Choroid plexus epithelial cell (primary cell): ENCODE measurements around the gene SESTD1.
"Not testable (repeated sequence)": the region's sequence is repeated elsewhere in the genome, so short reads cannot be mapped to it uniquely, and the experiment has no call there.

Source experiments
- DNase-seq: peaks from one replicate; pipeline ENCODE4 v3.0.0-alpha.2; 2010; ENCODE audit warnings: low read depth
- H3K4me3 ChIP-seq: 2 replicates; pipeline ENCODE4 v1.5.1; 2011; ENCODE audit warnings: low read depth, mild to moderate bottlenecking, control low read depth, low read length, moderate library complexity
- TF ChIP-seq, protein P1 (sequence below): conservative IDR thresholded peaks from 2 replicates; pipeline ENCODE4 v1.5.1; 2011; ENCODE audit warnings: low read depth, mild to moderate bottlenecking, control low read depth, inconsistent platforms, low read length, moderate library complexity

The SESTD1 gene

DNA sequence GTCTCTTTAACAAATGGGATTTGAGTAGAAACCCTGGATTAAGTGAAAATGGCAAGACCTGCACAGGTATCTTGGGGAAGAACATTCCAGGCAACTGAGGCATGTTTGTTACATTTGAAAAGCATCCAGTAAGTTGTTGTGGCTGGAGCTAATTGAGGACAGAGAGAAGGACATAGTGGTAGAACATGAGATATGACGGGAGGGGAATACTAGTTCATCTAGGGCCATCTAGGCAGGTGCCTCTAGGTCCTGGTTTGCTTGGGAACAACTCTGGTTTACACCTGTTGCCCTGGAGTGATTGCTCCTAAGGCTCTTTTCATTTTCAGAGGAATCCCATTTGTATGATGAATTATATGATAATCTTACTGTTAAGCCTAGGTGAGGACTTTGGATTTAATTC lies 194.9 kb downstream of the SESTD1 start:
- H3K4me3 ChIP-seq: no peak overlapping the region
- TF ChIP-seq, protein P1, sequence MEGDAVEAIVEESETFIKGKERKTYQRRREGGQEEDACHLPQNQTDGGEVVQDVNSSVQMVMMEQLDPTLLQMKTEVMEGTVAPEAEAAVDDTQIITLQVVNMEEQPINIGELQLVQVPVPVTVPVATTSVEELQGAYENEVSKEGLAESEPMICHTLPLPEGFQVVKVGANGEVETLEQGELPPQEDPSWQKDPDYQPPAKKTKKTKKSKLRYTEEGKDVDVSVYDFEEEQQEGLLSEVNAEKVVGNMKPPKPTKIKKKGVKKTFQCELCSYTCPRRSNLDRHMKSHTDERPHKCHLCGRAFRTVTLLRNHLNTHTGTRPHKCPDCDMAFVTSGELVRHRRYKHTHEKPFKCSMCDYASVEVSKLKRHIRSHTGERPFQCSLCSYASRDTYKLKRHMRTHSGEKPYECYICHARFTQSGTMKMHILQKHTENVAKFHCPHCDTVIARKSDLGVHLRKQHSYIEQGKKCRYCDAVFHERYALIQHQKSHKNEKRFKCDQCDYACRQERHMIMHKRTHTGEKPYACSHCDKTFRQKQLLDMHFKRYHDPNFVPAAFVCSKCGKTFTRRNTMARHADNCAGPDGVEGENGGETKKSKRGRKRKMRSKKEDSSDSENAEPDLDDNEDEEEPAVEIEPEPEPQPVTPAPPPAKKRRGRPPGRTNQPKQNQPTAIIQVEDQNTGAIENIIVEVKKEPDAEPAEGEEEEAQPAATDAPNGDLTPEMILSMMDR: no peak
- DNase-seq: no peak

DNA sequence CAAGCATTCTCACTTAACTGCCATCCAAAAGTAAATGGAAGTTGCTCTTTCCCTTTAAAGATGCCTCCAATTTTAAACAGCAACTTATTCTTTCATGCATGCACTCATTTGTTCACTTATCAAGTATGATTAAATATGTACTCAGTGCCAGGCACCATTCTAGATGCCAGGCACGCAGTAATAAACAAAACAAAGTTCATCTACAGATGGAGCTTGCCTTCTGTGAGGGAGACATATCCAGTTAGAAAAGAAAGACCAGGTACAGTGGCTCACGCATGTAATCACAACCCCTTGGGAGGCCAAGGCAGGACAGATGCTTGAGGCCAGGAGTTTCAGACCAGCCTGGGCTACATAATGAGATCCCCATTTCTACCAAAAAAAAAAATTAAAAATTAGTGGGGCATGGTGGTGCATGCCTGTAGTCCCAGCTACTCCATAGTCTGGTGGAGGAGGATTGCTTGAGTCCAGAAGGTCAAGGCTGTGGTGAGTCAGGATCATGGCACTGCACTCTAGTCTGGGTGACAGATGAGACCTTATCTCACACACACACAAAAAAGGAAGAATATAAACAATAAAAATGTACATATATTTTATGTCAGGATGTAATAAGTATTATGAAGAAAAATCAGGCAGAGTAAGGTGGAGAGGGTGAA lies 195.5 kb downstream of the SESTD1 start:
- TF ChIP-seq, protein P1: no peak
- no peak for DNase-seq

DNA sequence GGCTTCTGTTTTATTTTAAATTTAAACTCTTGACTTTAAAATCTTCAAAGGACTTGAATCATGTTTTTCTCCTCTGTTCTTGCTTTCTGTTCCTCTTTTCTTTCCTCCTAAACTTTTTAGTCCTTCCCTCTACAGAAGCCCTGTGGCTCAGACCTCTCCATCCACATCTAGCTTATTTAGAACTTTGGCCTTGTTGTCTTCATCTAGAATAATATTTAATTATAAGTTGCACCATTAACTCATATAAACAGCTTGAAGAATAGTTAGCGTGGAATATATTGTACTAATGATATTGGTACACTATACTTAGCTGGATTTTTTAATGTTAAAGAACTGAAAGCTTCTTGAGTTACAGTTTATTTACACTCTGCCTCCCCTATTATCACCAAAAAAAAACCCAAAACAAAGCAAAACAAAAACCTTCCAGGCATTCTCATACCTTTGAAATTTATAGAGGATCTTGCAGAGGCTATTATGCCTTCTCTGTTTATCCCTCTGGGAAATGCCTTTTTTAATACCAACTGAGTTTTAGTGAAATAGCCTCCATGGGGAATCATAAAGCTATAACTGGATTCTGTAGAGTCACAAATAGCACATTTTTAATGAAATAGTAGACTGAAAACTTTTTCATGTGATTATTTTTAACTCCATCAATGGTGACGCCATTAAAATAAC lies 205.5 kb downstream of the SESTD1 start:
- TF ChIP-seq, protein P1: no peak
- no peak overlapping the region for H3K4me3 ChIP-seq
- DNase-seq: no peak

More for the DNA sequence above, 195.5 kb downstream of the SESTD1 start:
- H3K4me3 ChIP-seq: no peak overlapping the region

DNA sequence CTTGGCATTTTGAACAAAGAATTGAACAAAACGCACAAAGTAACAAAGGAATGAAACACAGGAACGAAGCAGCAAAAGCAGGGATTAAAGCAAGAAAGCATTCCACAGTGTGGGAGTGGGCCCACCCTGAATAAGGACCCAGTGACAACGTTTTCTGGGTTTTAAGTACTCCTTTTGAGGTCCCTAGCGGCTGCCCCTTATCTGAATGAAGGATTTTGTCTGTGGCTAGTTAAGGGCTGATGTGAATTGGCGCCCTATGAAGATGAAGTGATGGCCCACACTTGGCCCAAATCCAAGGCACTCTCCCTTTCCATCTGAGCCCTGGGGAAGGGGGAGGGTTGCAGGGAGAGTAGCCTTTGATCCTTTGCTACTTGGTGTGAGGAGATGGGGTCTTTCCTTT lies 206.9 kb downstream of the SESTD1 start:
- no peak for DNase-seq
- no peak overlapping the region for H3K4me3 ChIP-seq
- TF ChIP-seq, protein P1: no peak

DNA sequence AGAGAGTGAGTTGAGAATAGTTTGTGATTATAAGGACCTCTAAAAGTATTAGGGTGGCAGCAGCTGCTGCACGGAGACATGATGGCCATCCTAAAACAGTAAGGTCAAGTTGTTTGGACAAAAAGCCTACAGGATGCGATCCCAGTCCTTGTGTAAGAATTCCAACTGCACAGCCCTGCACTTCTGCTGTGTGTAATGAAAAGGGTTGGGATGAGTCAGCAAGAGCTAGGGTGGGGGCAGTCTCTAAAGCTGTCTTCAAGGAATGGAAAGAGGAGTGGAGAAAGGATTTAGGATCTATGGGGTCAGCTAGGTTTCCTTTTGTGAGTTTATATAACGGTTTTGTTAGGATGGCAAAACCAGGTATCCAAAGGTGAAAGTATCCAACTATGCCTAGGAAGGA lies 211.1 kb downstream of the SESTD1 start:
- DNase-seq, H3K4me3 ChIP-seq: not testable (repeated sequence)
